K562 (cell line): ENCODE data around the gene WASF2. TPM values are rescaled to one million over a fixed set of nuclear protein-coding genes. Genes with fewer than 3 reads are reported as not detected.
A peak's percentile ranks its signal among the peaks of the same experiment; 100 is the strongest.

ENCODE experiments used
- ETV6 ChIP-seq, 3 experiments: fragments of 150-350 bp in 1 of 3; sonication (generic) in 1 of 3; formaldehyde crosslinking in 1 of 3; IDR thresholded peaks; 2 replicates each; pipeline versions ENCODE4 v1.6.1 to v1.8.0; 2014 to 2022; ENCODE audit warnings: borderline replicate concordance in 2 of 3, low read depth in 2 of 3, antibody characterized with exemption in 1 of 3, low read length in 1 of 3, mild to moderate bottlenecking in 1 of 3, missing genetic modification reagents in 1 of 3
- FOXP1 ChIP-seq: sonication (generic); formaldehyde crosslinking; IDR thresholded peaks from 2 replicates; pipeline ENCODE4 v1.8.0; 2022; ENCODE audit warnings: mild to moderate bottlenecking, missing genetic modification reagents
- JUN ChIP-seq, 2 experiments: sonication (generic) in 1 of 2; formaldehyde crosslinking in 1 of 2; IDR thresholded peaks; 2 replicates each; pipeline versions ENCODE4 v1.6.1 to v1.8.0; 2012 to 2022; ENCODE audit warnings: borderline replicate concordance in 2 of 2, mild to moderate bottlenecking in 2 of 2, improper control_type of control experiment in 1 of 2, low read depth in 1 of 2, low read length in 1 of 2, missing genetic modification reagents in 1 of 2
- MAZ ChIP-seq, 2 experiments: fragments of 450-650 bp in 1 of 2; sonication (generic) in 1 of 2; formaldehyde crosslinking; IDR thresholded peaks in 1 of 2; conservative IDR thresholded peaks in 1 of 2; 2 replicates each; pipeline versions ENCODE4 v1.4.0 to v1.5.0; 2020; ENCODE audit warnings: mild to moderate bottlenecking in 1 of 2, missing genetic modification reagents in 1 of 2
- RBFOX2 ChIP-seq: fragments of 200-400 bp; formaldehyde crosslinking; IDR thresholded peaks from 2 replicates; pipeline ENCODE4 v1.6.1; 2017; ENCODE audit warnings: low read depth, mild to moderate bottlenecking, low read length, moderate library complexity
- SIN3A ChIP-seq, 2 experiments: fragments of 150-350 bp in 1 of 2; IDR thresholded peaks; 2 replicates each; pipeline ENCODE4 v1.6.1; 2011 to 2016; ENCODE audit warnings: borderline replicate concordance in 2 of 2, low read depth in 2 of 2, low read length in 2 of 2, mild to moderate bottlenecking in 2 of 2, moderate library complexity in 2 of 2; ENCODE audit not compliant: control insufficient read depth in 1 of 2
- SMC3 ChIP-seq: conservative IDR thresholded peaks from 2 replicates; pipeline ENCODE4 v1.6.1; 2011; ENCODE audit warnings: low read depth, low read length, improper control_type of control experiment; ENCODE audit not compliant: insufficient read depth
- TEAD4 ChIP-seq, 2 experiments: sonication (generic) in 1 of 2; formaldehyde crosslinking in 1 of 2; IDR thresholded peaks; 2 replicates each; pipeline versions ENCODE4 v1.6.1 to v1.8.0; 2012 to 2022; ENCODE audit warnings: borderline replicate concordance in 1 of 2, inconsistent platforms in 1 of 2, low read length in 1 of 2, mild to moderate bottlenecking in 1 of 2, missing genetic modification reagents in 1 of 2
- ZNF12 ChIP-seq: sonication (generic); formaldehyde crosslinking; IDR thresholded peaks from 2 replicates; pipeline ENCODE4 v1.4.0; 2020; ENCODE audit warnings: mild to moderate bottlenecking, missing genetic modification reagents
- ZNF124 ChIP-seq: sonication (generic); formaldehyde crosslinking; IDR thresholded peaks from 2 replicates; pipeline ENCODE4 v1.8.1; 2022; ENCODE audit warnings: missing genetic modification reagents
- ZNF589 ChIP-seq: fragments of 200-800 bp; sonication (Bioruptor generic); IDR thresholded peaks from 2 replicates; pipeline ENCODE4 v1.6.1; 2016; ENCODE audit warnings: low read depth, missing genetic modification characterization, missing compliant biosample characterization
- ZNF75A ChIP-seq: fragments of 450-650 bp; formaldehyde crosslinking; IDR thresholded peaks from 2 replicates; pipeline ENCODE4 v1.4.0; 2020; ENCODE audit warnings: mild to moderate bottlenecking
- polyA plus RNA-seq, 8 experiments: library from polyadenylated mRNA; depleted of rRNA in 4 of 8; stranded (reverse) in 5 of 8; unstranded in 3 of 8; fragments of >200 nt; fragmentation: Nextera tagmentation in 2 of 8; fragmentation: Illumina TruSeq in 1 of 8; extraction: Ambion mirVana in 2 of 8; extraction: Trizol in 1 of 8; gene quantifications; 2 replicates each; pipeline versions ENCODE4 v1.2.1 to v1.2.3, GENCODE V29; 2011 to 2014; ENCODE audit warnings: inconsistent platforms in 1 of 8, missing spikeins in 1 of 8
- total RNA-seq, 7 experiments: library from RNA; depleted of rRNA in 6 of 7; stranded (reverse); fragments of >200 nt in 6 of 7; fragmentation: Illumina TruSeq in 2 of 7; extraction: Trizol in 2 of 7; gene quantifications; 2 replicates each; pipeline versions ENCODE4 v1.2.1 to v1.2.3, GENCODE V29; 2011 to 2021; ENCODE audit warnings: low replicate concordance in 1 of 7
- TF ChIP-seq, protein P1 (sequence below): IDR thresholded peaks from 2 replicates; pipeline ENCODE4 v1.6.1; 2016; ENCODE audit warnings: missing genetic modification characterization, missing compliant biosample characterization
- TF ChIP-seq, protein P2 (sequence below): sonication (generic); formaldehyde crosslinking; IDR thresholded peaks from 2 replicates; pipeline ENCODE4 v1.4.0; 2020; ENCODE audit warnings: mild to moderate bottlenecking, missing genetic modification reagents
- TF ChIP-seq, protein P3 (sequence below): IDR thresholded peaks from 3 replicates; pipeline ENCODE4 v1.6.1; 2011; ENCODE audit warnings: borderline replicate concordance, mild to moderate bottlenecking; ENCODE audit not compliant: insufficient read length, insufficient read depth
- TF ChIP-seq, protein P4 (sequence below): fragments of 450-650 bp; IDR thresholded peaks from 2 replicates; pipeline ENCODE4 v1.6.1; 2018; ENCODE audit warnings: mild to moderate bottlenecking, low read depth; ENCODE audit not compliant: partially characterized antibody

The WASF2 gene
- total and polyA plus RNA-seq, 9 of the 15 experiments (the other 6 are each of a cell fraction or from before 2014, with no cell fraction given) = 8.2 to 163 (median 31.2) TPM

DNA sequence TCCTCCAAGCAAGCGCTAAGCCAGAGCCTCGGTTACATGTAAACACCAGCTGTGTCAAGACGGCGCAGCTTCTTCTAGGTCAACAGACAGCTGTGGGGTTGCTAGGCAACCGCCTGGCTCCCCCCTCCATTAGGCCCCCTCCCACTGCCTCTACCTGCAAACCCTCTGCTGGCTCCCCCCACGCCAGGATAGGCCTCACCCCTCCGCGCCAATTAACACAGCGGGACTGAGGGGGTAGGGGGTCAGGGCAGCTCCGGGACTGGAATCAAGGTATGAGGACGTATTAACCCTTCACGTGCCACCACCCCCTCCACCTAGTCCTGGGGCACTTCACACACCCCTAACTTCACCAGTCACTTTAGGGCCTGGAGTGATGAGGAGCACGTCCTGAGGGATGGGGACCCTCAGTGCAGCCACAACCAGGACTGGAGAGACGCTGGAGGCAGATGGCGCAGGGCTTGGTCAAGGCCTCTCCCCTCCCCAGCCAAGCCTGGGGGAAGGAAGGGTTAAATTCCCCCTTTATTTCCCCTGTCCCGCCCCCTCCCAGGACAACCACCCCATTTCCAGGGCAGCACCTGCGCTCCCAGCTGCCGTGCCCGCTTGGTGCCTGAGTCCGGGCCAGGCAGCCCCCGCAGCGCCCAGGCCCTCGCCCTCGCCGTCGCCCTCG, 37.4 kb upstream of the WASF2 start (continued):
- TF ChIP-seq, protein P1, sequence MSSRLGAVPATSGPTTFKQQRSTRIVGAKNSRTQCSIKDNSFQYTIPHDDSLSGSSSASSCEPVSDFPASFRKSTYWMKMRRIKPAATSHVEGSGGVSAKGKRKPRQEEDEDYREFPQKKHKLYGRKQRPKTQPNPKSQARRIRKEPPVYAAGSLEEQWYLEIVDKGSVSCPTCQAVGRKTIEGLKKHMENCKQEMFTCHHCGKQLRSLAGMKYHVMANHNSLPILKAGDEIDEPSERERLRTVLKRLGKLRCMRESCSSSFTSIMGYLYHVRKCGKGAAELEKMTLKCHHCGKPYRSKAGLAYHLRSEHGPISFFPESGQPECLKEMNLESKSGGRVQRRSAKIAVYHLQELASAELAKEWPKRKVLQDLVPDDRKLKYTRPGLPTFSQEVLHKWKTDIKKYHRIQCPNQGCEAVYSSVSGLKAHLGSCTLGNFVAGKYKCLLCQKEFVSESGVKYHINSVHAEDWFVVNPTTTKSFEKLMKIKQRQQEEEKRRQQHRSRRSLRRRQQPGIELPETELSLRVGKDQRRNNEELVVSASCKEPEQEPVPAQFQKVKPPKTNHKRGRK (tag) = no peak
- TF ChIP-seq ZNF75A (CRISPR knock-in tag) (no peak), ZNF589 (no peak), MAZ (CRISPR knock-in tag; conservative IDR thresholded peaks at IDR 0.05 in 1 of 2, IDR thresholded peaks at IDR 0.05 in 1 of 2) (peak; percentile 39 to 44; a peak in 1 of 4 replicates), JUN (IDR thresholded peaks at IDR 0.05; ENCODE audit: borderline replicate concordance, low read depth, low read length) (peak; percentile 4; the same call in 1 of the 2 replicates), JUN (CRISPR knock-in tag; IDR thresholded peaks at IDR 0.05; ENCODE audit: borderline replicate concordance) (no peak), ETV6 (IDR thresholded peaks at IDR 0.05; ENCODE audit: borderline replicate concordance in 1 of 2, low read depth in 2 of 2, low read length in 1 of 2) (no peak), ETV6 (CRISPR knock-in tag; IDR thresholded peaks at IDR 0.05; ENCODE audit: borderline replicate concordance) (no peak), SMC3 (0 out of 2 replicates have a peak, but pooled peaks have one; percentile 13), ZNF12 (CRISPR knock-in tag) (no peak), SIN3A (IDR thresholded peaks at IDR 0.05; ENCODE audit: borderline replicate concordance in 2 of 2, control insufficient read depth in 1 of 2, low read depth in 2 of 2, low read length in 2 of 2) (peak; percentile 95 to 96), RBFOX2 (peak; percentile 34; the same call in 1 of the 2 replicates), ZNF124 (CRISPR knock-in tag) (no peak), TEAD4 (IDR thresholded peaks at IDR 0.05; ENCODE audit: low read length) (no peak), TEAD4 (CRISPR knock-in tag; IDR thresholded peaks at IDR 0.05; ENCODE audit: borderline replicate concordance) (no peak), FOXP1 (0 out of 2 replicates have a peak, but pooled peaks have one; percentile 75)
- TF ChIP-seq, protein P2, sequence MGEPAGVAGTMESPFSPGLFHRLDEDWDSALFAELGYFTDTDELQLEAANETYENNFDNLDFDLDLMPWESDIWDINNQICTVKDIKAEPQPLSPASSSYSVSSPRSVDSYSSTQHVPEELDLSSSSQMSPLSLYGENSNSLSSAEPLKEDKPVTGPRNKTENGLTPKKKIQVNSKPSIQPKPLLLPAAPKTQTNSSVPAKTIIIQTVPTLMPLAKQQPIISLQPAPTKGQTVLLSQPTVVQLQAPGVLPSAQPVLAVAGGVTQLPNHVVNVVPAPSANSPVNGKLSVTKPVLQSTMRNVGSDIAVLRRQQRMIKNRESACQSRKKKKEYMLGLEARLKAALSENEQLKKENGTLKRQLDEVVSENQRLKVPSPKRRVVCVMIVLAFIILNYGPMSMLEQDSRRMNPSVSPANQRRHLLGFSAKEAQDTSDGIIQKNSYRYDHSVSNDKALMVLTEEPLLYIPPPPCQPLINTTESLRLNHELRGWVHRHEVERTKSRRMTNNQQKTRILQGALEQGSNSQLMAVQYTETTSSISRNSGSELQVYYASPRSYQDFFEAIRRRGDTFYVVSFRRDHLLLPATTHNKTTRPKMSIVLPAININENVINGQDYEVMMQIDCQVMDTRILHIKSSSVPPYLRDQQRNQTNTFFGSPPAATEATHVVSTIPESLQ (CRISPR knock-in tag) = no peak
- TF ChIP-seq, protein P3, sequence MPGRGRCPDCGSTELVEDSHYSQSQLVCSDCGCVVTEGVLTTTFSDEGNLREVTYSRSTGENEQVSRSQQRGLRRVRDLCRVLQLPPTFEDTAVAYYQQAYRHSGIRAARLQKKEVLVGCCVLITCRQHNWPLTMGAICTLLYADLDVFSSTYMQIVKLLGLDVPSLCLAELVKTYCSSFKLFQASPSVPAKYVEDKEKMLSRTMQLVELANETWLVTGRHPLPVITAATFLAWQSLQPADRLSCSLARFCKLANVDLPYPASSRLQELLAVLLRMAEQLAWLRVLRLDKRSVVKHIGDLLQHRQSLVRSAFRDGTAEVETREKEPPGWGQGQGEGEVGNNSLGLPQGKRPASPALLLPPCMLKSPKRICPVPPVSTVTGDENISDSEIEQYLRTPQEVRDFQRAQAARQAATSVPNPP = no peak
- TF ChIP-seq, protein P4, sequence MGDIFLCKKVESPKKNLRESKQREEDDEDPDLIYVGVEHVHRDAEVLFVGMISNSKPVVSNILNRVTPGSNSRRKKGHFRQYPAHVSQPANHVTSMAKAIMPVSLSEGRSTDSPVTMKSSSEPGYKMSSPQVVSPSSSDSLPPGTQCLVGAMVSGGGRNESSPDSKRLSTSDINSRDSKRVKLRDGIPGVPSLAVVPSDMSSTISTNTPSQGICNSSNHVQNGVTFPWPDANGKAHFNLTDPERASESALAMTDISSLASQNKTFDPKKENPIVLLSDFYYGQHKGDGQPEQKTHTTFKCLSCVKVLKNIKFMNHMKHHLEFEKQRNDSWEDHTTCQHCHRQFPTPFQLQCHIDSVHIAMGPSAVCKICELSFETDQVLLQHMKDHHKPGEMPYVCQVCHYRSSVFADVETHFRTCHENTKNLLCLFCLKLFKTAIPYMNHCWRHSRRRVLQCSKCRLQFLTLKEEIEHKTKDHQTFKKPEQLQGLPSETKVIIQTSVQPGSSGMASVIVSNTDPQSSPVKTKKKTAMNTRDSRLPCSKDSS = no peak
